ENCODE data around the gene CRYGB. TPM values are rescaled to one million over a fixed set of nuclear protein-coding genes. Genes with fewer than 3 reads are reported as not detected.

The CRYGB gene
- total RNA-seq, 1 experiment from 2014 or later = not detected

DNA sequence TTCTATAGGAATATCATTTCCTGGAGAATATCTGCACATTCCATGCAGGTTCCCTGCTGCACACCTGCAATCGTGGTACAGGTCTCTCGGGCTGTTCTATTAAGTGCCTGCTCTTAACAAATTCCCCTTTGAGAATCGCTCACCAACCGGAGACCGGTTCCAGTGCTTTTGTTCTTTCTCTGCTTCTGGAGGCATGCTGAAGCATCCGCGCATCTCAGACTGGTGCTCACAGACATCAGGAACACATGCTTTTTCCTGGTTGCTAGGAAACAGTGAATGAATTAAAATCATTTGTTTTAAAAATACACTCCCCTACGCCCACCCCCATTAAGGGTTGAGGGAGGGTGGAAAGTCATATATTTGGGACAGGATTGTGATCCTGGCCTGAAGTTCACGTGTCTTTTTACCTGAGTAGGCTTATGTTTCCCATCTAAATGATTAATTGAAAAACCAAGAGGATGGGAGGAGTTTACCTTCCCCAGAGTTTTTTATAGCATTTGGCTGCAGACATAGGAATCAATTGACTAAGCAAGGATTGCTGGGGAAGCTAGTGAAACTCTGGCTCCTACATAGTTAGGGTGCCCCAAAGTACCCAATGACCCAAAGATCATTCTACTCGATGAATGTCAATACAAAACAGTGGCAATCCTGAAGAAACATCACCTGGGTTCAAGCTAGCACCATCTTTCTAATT, 44.0 kb upstream of the CRYGB start, which contains the start of gene C2orf80:
C2orf80 (minus strand) TSS at position 221 of the 694 bp plus-strand sequence. CDS start 3,044 bp downstream, outside the sequence.
- Histone ChIP-seq H3K9me3 (ENCODE audit: control insufficient read depth in 1 of 2, insufficient read depth in 1 of 2, low read depth in 1 of 2, low read length in 2 of 2) (no peaks in the 10 kb centered on the region), H3K27ac (ENCODE audit: low read depth, low read length) (no peak within 1 kb of the TSS), H3K36me3 (ENCODE audit: control insufficient read depth in 1 of 2, insufficient read depth in 2 of 2, low read length in 2 of 2) (no peaks in the 10 kb centered on the region), H3K4me3 (replicated peaks in 1 of 2; ENCODE audit: low read depth in 1 of 2, low read length in 2 of 2) (no peak within 1 kb of the TSS), H4K20me1 (ENCODE audit: insufficient read depth) (no peaks in the 10 kb centered on the region), H3K4me1 (ENCODE audit: control insufficient read depth in 1 of 2, insufficient read depth in 2 of 2, low read length in 2 of 2) (peaks cover 6 to 11% of the 10 kb centered on the region in 2 experiments; a peak in 3 of 4 replicates), H3K79me2 (ENCODE audit: insufficient read depth, low read length) (no peaks in the 10 kb centered on the region), H2AFZ (ENCODE audit: low read depth, low read length, poor library complexity, severe bottlenecking) (no peak within 1 kb of the TSS), H3K27me3 (ENCODE audit: insufficient read depth, low read length) (no peaks in the 10 kb centered on the region), H3K4me2 (ENCODE audit: low read length) (no peak within 1 kb of the TSS), H3K9me2 (ENCODE audit: insufficient read depth) (no peaks in the 10 kb centered on the region), H3K9ac (ENCODE audit: low read length) (no peak within 1 kb of the TSS)
- POLR2A ChIA-PET = no interaction called here
- intact Hi-C loops (cut with micrococcal nuclease) = no loop called here
- DNase-seq (ENCODE audit: low read depth, low spot score) (no peak), ATAC-seq (no peak)
- RAD21 ChIA-PET (ENCODE audit: low non-redundant PET in 1 of 2, low total read pairs in 2 of 2, uncharacterized antibody in 2 of 2, unreplicated experiment in 2 of 2) = no interaction called here
- no TSS peak for BruUV-seq (replicated peaks)
- CTCF ChIA-PET = no interaction called here
- TF ChIP-seq EZH2 (IDR thresholded peaks at IDR 0.05) (no peak), SP1 (IDR thresholded peaks at IDR 0.05; ENCODE audit: low read depth) (no peak)

DNA sequence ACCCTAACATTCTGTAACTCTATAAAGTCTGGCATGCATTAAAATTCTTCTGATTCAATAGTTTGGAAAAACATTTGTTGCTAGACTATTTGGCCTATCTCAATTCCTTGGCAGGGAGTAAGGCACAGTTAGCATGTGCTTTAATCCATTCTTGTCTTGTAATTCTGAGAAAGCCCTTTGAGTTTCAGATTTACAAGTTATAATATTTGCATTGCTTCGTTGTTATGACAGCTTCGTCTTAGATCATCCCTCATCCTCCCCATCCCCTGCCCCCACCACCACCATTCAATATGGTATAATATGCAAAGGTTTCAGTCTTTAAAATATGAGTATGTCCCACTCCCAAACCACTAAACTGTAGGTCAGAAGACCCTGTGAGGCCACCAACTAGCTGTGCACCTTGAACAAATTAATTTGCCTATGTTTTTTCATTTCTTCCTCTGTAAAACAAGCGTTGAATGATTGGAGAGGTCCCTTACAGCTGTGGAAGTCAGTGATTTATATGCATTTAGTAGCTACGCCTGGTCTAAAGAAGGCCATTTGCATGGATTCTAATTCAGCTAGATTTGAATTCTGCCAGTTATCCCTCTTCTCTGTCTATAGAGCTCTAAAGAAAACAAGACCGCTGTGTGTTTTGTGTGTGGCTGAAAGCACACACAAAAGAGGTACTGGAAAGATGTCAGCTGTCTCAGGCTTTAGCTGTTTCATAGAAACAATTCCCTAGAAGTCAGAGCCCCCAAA, 43.3 kb upstream of the CRYGB start:
- Histone ChIP-seq H3K9ac (ENCODE audit: low read length) (no peak overlapping the region), H3K9me2 (ENCODE audit: insufficient read depth) (no peaks in the 10 kb centered on the region), H3K36me3 (ENCODE audit: control insufficient read depth in 1 of 2, insufficient read depth in 2 of 2, low read length in 2 of 2) (no peaks in the 10 kb centered on the region), H3K4me2 (ENCODE audit: low read length) (no peak overlapping the region), H4K20me1 (ENCODE audit: insufficient read depth) (no peaks in the 10 kb centered on the region), H3K4me1 (ENCODE audit: control insufficient read depth in 1 of 2, insufficient read depth in 2 of 2, low read length in 2 of 2) (peaks cover 6 to 11% of the 10 kb centered on the region in 2 experiments; a peak in 3 of 4 replicates), H3K4me3 (replicated peaks in 1 of 2; ENCODE audit: low read depth in 1 of 2, low read length in 2 of 2) (no peak overlapping the region), H3K27me3 (ENCODE audit: insufficient read depth, low read length) (no peaks in the 10 kb centered on the region), H3K9me3 (ENCODE audit: control insufficient read depth in 1 of 2, insufficient read depth in 1 of 2, low read depth in 1 of 2, low read length in 2 of 2) (no peaks in the 10 kb centered on the region), H3K27ac (ENCODE audit: low read depth, low read length) (no peak overlapping the region), H2AFZ (ENCODE audit: low read depth, low read length, poor library complexity, severe bottlenecking) (no peak overlapping the region), H3K79me2 (ENCODE audit: insufficient read depth, low read length) (no peaks in the 10 kb centered on the region)
- ATAC-seq = no peak
- BruUV-seq (replicated peaks) = no TSS peak
- intact Hi-C loops (cut with micrococcal nuclease) = no loop called here
- no peak for DNase-seq (ENCODE audit: low read depth, low spot score)
- CTCF ChIA-PET = no interaction called here
- POLR2A ChIA-PET = no interaction called here
- TF ChIP-seq EGR1 (IDR thresholded peaks at IDR 0.05; ENCODE audit: low read depth) = no peak
- TF ChIP-seq SIN3A (IDR thresholded peaks at IDR 0.05; ENCODE audit: low read depth) = no peak
- no peak for TF ChIP-seq POLR2A (IDR thresholded peaks at IDR 0.05; ENCODE audit: borderline replicate concordance, extremely low read depth, insufficient read depth, insufficient read length)
- TF ChIP-seq FOSL1 (IDR thresholded peaks at IDR 0.05; ENCODE audit: low read depth) = no peak
- no peak for TF ChIP-seq SRF (IDR thresholded peaks at IDR 0.05; ENCODE audit: low read depth)
- TF ChIP-seq SP1 (IDR thresholded peaks at IDR 0.05; ENCODE audit: low read depth) = no peak
- TF ChIP-seq, protein P1, sequence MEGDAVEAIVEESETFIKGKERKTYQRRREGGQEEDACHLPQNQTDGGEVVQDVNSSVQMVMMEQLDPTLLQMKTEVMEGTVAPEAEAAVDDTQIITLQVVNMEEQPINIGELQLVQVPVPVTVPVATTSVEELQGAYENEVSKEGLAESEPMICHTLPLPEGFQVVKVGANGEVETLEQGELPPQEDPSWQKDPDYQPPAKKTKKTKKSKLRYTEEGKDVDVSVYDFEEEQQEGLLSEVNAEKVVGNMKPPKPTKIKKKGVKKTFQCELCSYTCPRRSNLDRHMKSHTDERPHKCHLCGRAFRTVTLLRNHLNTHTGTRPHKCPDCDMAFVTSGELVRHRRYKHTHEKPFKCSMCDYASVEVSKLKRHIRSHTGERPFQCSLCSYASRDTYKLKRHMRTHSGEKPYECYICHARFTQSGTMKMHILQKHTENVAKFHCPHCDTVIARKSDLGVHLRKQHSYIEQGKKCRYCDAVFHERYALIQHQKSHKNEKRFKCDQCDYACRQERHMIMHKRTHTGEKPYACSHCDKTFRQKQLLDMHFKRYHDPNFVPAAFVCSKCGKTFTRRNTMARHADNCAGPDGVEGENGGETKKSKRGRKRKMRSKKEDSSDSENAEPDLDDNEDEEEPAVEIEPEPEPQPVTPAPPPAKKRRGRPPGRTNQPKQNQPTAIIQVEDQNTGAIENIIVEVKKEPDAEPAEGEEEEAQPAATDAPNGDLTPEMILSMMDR (IDR thresholded peaks at IDR 0.05 in 2 of 3, conservative IDR thresholded peaks at IDR 0.05 in 1 of 3; ENCODE audit: borderline replicate concordance in 1 of 3, insufficient read depth in 1 of 3, low read depth in 2 of 3, low read length in 2 of 3) = no peak
- TF ChIP-seq RAD21 (IDR thresholded peaks at IDR 0.05; ENCODE audit: low read depth) = no peak
- RAD21 ChIA-PET (ENCODE audit: low non-redundant PET in 1 of 2, low total read pairs in 2 of 2, uncharacterized antibody in 2 of 2, unreplicated experiment in 2 of 2) = no interaction called here
